ENCODE data around the gene CDC42EP3.

Gene CDC42EP3

DNA sequence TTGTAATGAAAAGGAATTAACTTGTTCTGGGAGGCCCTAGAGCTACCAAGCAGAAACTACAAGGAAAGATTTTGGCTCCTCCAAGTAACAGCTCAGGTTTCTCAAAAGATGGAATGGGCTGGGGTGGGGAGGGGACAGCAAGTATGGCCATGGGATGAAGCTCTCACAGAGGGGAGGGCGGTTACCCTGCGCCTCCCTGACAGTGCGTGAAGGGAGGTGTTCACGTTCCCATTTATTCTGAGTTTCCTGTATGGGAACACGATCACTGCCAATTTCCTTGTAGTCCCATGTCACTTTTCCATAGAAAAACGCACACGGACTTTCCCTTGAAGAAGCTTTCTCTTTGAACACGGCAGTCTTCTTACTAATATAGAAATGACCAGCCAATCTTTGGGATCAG lies 17.0 kb downstream of the CDC42EP3 start:
- no peak for DNase-seq

DNA sequence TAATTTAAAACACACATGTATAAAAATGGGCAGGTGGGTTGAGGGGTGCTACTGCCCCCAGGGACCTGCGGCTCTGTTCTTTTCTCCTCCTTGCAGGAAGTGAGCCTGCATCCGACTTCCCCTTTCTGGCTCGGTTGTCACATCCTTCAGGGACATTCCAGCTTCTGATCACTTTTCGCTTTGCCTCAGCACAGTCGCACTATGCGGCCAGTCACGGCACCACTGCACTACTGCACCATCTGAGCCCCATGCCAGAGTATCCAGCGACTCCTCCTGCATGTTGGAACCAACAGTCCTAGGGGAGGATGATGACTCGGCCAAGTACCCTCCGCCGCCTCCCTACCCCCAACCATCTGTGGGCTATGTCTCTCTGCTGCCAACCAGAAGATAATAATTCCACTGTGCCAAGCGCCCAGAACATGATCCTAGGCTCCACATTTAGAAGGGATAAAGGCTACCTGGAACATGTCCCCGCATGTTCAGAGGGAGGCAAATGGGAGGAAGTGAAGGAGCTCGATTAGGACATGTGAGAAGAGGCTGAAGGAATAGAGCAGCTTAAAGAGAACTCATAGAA lies 17.6 kb downstream of the CDC42EP3 start:
- no peak for DNase-seq

DNA sequence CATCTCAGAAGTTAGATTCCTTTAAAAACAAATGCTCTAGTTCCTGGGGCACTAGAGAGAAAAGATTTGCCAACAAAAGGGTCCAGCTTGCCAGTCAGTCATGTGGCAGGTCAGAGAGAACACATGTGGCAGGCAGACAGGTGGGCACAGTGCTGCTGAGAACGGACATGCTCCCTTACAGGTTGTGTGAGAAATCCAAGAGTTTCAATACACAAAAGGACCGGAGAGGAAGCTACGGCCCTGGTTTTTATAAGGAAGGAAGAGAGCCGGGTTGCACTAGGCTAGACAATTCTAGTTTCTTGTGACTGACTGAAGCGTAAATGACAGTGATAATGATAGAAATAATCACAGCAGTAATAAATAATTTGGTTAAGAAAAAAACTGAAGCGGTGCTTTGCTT lies 18.3 kb downstream of the CDC42EP3 start:
- DNase-seq = no peak

DNA sequence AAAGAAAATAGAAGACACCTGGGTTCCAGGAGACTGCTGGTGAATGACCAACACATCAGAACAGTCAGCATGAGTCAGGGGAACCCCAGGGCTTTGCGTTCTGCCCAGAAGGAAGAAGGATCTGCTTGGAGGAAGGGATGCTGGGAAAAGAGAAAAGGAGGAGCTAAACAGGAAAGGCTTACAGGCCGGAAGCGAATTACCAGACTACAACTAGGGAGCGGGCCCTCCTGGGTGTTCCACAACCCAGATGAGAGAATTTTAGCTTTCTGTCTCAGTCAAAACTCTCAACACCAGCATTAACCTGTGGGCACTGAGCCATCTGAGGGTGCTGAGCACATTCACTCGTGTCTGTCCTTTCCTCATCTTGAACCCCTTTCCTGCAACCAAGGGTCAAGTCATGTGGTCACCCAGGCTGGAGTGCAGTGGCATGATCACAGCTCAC lies 19.2 kb downstream of the CDC42EP3 start:
- no peak for DNase-seq

DNA sequence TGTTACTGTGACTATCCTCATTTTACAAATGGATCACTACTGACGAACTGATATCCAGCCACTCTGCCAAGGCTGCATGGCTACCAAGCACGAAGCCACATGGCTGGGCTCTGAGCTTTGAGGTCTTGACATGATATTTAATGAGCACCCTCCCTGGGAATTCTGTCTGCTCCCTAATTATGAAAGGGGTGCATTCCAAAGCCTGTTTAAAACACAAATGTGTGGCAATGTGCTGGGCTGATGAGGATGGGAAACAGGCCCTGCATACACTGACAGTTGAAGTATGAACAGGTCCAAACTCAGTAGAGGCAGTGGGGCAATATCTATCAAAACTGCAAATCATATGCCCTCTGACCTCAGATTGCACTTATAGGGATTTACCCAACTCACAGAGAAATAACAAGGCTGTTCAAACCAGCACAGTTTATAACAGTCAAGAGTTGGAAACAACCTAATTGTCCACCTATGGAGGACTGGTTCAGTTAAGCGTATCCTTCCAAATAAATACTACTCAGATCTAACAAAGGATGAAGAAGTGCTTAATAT lies 20.8 kb downstream of the CDC42EP3 start:
- DNase-seq = no peak

DNA sequence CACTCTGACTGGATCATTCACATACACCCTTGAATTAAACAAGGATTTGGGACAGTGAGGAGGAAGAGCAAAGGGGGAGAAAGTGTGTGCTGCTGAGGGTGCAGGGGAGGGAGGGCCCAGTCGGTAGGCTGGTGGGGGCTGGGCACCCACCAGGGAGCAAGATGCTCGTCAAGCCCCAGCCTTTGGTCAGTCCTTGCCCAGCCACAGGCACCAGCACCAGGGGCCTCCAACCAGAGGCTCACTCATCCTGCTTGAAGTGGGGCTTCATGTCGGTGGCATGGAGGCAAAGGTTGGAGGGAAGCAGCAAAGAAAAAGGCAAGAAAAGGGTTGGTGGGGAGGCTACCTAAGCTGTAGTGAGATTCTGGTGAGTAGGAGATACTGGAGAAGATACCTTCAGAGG lies 21.9 kb downstream of the CDC42EP3 start:
- DNase-seq = no peak

DNA sequence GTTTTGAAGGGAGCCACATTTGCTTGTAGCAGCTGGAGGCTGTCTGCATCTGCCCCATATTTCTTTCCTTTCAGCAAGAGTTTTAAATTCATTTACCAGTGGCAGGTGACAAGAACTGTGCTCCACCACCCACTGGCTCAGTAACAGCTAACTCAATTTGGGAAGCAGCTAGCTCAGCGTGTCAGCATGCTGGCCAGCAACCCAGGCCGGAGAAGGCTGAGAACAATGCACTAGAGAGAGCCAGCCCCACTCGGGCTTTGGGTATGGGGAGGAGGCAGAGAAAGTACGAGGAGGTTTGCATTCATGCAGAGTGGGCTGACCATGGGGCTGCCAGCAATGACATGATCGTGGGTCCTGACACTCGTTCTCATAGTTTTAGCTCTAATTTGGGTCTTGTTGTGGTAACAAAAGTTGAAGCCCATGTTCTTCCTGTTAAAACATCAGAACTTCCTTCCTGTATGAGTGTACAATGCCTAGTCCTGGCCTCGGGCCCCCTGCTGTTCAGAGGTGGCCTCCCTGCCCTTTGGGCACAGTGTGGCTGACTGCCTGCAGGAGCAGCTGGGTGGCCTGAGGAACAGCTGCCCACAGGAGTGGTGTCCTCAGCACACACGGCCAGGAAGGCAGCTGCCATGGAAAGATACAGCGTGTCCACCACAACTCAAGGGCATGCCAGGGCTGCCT lies 23.0 kb downstream of the CDC42EP3 start:
- no peak for DNase-seq

DNA sequence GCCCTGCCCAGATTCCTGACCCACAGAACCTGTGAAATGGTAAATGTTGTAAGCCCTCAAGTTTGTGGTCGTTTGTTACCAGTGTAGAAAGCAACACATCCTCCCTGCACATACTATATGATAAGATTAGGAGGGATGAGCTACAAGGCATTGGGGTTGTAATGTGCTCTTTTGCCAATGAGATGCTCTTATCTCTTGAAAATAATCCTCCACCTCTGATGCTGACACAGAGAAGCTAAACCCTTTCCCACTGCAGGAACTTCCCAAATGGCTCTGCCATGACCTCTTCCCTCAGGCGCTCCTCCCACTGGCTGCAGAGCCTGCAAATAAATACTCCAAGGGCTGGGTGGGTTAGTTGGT lies 23.5 kb downstream of the CDC42EP3 start:
- DNase-seq = no peak

DNA sequence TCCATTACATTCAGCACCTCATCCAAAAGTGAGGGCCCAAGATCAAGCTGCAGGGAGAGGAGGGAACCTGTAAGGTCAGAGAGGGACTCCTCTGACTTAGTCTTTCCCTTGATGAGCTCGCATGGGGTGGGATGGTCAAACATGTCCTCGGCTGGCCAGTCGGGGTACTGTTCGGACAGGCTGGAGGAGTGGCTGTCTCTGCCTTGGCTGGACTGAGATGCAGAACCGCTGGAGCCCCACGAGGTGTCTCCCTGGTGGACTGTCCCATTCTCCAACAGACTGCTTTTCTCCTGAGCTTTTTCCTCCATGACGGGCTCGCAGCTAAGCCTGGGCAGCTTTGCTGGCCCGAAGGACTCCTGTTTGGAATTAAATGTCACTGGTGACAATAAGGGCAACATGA lies 25.6 kb downstream of the CDC42EP3 start:
- no peak for DNase-seq

DNA sequence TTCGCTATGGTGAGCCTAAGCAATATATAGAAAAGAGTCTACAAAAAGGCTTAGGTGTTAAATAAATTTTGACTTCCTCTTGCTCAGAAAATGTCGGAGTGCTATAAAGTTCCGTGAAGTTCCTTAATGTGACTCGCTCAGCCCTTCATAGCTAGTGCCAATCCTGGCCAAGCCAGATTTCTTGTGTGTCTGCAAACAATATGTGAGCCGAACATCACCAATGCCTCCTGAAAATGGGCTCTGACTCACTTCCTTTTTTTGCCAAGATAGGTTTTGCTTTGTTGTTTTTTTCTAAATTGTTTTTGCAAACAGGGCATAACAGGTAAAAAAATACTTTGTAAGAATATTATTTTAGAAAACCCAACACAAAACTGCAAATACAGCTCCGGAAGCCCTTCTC lies 26.1 kb downstream of the CDC42EP3 start:
- no peak for DNase-seq

DNA sequence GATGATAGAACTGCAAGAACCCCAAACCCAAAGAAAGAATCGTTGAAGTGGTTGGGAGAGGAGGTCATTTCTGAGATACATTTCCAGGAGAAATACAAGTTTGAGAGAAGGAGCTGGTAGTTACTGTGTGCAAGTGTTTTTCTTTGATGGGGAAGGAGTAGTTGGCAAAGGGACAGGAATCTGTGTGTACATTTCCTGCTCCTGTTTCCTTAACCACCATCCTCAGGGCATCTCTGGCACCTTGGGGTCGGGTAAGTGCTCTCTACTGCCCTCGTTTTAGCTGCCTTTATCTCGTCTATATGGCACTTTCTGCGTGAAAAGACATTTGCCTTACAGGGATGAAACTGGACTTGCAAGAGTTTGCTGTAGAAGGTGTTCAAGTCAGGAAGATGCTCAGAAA lies 27.3 kb downstream of the CDC42EP3 start:
- DNase-seq = no peak

DNA sequence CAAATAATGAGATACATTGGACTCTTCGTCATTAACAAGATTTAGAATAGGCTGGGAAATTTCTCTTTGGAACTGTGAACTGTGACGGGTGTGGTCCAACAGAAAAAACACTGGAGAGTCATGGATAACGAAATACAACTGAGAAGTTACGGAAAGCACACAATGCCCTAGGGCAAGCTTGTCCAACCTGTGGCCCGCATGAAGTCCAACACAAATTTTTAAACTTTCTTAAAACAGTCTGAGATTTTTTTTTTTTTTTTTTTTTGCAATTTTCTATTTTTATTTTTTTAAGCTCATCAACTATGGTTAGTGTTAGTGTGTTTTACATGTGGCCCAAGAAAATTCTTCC lies 27.7 kb downstream of the CDC42EP3 start:
- DNase-seq = no peak

DNA sequence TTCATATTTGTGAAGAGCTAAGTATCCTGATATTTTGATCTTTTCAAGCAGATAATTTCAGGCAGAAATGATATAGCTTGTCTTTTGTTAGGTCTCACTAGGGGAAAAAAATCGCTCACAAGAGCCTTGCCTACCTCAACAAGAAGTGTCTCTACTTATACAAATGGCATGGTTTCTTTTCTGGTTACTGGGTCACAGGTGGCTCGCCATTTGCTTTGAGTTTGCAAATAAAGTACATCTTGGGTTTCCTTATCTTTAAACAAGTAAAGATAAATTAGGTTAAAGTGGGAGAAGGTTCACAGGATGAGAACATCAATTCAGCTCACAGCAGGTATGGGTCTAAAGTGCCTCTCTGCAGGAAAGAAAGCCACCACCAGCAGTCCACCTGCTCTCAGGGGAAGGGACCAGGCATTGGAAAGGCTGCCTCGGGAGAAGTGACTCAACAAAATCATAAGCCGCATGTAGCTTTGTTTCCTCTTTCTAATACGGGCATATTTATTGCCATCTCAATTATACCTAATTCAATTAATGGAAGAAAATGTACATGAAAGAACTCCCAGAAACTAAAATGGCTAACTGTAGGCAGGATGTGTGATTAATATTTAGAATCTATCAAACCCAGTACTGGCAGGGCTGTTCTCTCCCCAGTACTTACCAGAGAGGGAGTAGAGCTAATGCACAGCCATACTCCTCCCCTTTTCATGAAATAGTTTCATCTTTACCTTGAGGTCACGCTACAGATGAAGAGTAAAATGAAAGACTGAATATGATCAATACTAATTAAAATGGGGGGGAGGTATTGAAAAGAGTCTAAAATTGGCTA lies 28.3 kb downstream of the CDC42EP3 start:
- no peak for DNase-seq

DNA sequence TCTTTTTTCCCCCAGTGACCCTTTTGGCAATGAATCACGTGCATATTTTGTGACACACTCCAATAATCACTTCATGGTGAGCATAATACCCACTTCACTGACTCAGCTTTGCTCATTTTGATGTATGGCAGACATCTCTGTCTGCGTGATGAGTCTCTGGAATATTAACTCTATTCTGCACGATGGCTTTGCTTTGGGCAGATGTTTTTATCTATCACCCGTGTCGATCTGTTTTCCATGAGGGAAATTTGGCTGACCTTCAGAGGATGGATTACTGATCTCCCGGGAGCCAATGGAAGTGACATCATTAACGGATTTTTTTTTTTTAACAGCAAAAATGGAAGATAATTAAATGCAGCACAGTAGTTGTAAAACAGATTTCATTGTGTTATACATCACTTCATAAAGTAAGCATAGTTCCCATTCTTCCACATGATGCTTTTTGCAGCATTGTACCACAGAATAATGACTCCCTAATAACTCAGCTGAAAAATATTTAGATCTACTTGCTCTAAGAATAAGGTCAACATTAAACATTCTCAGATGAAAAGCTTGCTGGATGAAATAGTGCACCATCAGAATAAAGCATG lies 29.8 kb downstream of the CDC42EP3 start:
- DNase-seq = no peak

DNA sequence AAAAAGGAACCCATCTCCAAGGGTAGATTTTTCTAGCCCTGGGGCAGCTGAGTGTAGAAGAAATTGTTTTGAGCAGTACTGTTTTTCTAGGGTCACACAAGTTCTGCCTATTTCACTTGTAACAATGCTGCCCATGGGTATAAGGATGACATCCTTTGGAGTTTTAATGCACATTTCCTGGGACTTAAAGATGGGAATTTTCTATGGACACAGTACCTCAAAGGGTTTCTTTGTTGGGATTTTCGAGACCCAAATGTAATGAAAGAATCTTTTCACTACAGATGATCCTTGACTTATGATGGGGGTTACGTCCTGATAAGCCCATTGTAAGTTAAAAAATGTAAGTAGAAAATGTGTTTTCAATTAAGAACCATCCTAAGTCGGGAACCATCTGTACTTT lies 31.8 kb downstream of the CDC42EP3 start:
- DNase-seq = no peak

DNA sequence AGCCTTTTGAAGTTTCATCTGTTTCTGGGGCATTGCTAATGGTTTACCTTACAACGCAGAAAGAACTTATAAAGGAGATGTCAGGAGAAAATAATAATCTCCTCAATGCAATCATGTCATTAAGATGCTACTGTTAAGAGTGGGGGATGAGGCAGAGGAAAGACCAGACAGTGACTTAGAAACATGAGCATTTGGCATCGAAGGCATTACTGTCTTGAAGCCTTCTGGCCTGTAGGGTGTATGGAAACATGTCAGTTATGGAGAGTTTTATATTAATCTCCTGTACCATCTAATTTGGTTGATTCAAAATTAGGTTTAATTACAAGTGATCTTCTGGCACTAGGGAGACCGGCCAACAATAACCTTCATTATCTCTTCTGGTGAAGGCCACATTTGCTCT lies 32.5 kb downstream of the CDC42EP3 start:
- no peak for DNase-seq

DNA sequence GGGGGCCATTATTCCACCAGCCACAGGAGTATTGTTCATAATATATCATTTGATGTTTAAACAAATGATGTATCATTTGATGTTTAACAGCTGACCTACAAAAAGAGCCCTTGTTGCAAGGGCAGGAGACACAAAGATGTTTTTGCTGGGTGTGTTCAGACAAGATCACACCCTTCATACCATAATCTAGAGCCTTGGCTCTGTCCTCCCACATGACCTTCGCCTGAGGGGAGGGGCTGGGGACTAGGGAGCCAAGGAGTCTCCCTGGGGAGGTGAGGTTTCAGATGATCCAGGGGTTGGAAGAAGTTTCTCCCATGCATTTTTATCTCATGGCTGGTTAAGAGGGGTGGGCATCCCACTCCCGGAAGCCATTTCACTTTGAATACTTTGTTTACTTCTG lies 33.5 kb downstream of the CDC42EP3 start:
- no peak for DNase-seq

DNA sequence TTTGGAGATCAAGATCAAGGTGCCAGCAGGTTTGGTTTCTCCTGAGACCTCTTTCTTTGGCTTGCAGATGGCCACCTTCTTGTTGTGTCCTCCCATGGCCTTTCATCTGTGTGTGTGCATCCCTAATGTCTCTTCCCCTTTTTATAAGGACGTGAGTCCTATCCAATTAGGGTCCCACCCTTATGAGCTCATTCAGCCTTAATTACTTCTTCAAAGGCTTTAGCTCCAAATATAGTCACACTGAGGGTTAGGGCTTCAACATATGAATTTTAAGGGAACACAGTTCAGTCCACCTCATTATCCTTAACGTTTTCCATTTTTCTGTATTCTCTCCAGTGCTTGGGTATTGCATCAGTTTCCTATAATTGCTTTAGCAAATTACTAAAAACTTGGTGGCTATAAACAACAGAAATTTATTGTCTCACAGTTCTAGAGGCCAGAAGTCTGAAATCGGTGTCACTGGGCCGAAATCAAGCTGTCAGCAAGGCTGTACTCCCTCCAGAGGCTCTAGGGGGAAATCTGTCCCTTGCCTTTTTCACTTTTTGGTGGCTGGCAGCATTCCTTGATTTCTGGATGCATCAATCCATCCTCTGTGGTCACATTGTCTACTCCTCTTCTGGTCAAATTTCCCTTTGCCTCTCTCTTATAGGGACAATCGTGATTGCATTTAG lies 34.1 kb downstream of the CDC42EP3 start:
- DNase-seq = no peak

DNA sequence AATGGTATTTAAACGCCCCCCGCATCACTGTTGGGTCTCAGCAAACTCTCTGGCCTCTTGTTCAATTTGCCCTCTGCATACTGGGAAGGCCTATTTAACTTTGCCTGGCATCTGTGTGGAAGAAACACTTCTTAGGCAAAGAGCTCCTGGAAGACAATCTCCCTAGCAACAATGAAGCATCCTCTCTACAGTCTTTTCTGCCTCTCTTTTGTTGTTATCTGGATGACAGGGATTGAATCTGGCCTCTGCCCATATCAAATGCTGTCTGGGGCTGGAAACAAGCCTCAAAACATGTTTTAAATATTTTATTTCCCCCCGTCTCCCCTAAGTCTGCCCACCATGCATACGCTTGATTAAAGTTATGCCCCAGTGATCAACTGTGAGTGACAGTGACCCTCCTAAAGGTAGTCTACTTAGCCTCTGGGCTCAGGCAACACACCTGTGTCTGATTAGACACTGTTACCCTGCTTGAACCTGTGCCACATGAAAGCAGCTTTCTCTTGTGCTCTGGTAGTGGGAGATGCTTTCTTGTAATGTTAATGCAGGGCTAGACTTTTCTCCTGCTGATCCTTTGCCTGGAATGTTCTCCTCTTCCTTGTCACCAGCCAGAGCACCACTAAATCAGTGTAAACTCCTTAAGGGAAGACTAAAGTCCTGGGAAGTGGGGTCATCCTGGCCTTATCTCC lies 34.9 kb downstream of the CDC42EP3 start:
- no peak for DNase-seq

DNA sequence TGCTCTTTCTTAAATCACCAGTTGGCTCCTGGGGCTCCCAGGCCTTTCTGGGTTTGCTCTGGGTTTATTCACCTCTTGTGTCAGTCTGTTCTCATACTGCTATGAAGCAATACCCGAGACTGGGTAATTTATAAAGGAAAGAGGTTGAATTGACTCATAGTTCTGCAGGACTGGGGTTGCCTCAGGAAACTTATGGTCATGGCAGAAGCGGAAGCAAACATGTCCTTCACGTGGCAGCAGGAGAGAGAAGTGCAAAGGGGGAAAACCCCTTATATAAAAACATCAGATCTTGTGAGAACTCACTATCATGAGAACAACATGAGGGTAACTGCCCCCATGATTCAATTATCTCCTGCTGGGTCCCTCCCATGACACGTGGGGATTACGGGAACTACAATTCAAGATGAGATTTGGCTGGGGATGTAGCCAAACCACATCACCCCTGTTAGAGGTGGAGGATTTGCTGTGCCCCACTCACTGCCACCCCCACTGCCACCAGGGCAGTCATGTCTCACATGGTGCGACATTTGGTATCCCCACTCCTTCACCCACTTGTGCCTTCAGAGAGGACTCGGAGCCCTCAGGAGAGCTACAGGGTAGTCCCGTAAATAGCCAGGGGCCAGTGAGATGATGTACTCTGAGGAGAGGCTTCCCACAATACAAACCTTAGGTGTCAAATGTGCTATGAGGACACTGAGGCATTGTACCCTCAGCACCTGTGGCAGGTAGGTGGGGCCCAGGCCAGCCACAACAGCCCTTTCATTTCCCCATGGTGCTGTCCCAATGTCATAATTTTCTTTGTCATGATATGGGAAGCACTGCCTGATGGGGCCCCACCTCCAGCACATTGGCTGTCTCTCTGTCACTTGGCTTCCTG lies 35.7 kb downstream of the CDC42EP3 start:
- DNase-seq = no peak

DNA sequence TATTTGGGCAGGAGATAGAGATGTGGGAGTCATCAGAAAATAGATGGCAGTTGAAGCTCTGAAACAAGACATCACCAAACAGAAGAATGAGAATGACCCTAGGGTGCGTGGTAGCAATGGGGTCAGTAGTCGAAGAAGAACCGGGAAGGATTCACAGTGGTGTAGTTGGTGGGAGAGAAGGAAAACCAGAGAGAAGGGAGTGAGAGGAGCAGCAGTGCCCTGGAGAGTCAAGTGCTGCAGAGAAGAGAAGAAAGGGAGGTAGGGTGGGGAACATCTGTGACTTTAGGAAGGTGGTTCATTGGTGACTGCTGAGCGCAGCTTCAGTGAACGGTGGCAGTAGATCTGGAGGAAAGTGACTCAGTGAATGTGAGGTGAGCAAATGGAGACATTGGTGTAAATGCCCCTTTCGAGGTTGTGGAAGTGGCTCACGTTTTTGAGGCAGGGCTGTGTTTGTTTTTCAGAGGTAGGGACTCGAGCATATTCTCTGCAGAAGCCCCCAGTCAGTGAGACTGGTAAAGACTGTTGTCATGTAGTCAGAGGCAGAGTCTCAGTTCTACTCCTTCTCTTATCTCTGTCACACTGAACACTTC lies 36.4 kb downstream of the CDC42EP3 start:
- no peak for DNase-seq

All from GOT3 (cell line).